ENCODE data around the gene DECR2.

DNA sequence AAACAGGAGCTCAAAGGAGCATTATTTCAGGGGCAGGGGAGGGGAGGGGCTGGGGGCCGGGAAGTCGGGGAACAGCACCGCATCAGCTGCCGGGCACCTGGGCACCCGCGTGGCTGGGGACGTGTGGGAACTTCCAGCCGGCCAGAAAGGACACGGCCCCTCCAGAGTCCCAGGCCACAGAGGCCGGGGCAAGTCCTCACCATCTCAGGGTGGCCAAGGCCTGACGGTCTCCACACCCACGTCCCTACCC is 21.0 kb upstream of the DECR2 start:
- TF ChIP-seq CTCF (IDR thresholded peaks at IDR 0.05), result no peak
- TF ChIP-seq EP300 (IDR thresholded peaks at IDR 0.05), result no peak
- no peak for TF ChIP-seq POLR2A (IDR thresholded peaks at IDR 0.05)
- no peak for TF ChIP-seq POLR2AphosphoS5 (IDR thresholded peaks at IDR 0.05)
